ENCODE results near the gene RCOR3.

The RCOR3 gene

GRCh38 chr1:211326140-211326527 is 67.0 kb downstream of the RCOR3 start:
- no peak for DNase-seq

- DNase-seq = peak; percentile 46
Observed at GRCh38 chr1:211326528-211327345, 67.6 kb downstream of the RCOR3 start, which contains the start of gene TRAF5. Gene TRAF5, plus strand, starts transcription at chr1:211326833. Its CDS starts 26,407 bp downstream, at chr1:211353240.

GRCh38 chr1:211327346-211327921 is 68.3 kb downstream of the RCOR3 start:
- DNase-seq = no peak

GRCh38 chr1:211328084-211328694 is 69.0 kb downstream of the RCOR3 start:
- DNase-seq = no peak

- no peak for DNase-seq
Observed at GRCh38 chr1:211328866-211329475, 69.8 kb downstream of the RCOR3 start.

GRCh38 chr1:211329764-211330201 is 70.6 kb downstream of the RCOR3 start:
- DNase-seq = no peak

- no peak for DNase-seq
Observed at GRCh38 chr1:211330282-211330936, 71.2 kb downstream of the RCOR3 start.

- no peak for DNase-seq
Observed at GRCh38 chr1:211331011-211331709, 72.0 kb downstream of the RCOR3 start.

GRCh38 chr1:211332036-211332616 is 73.0 kb downstream of the RCOR3 start:
- DNase-seq = peak; percentile 32

- no peak for DNase-seq
Observed at GRCh38 chr1:211332830-211333229, 73.7 kb downstream of the RCOR3 start.

- DNase-seq = no peak
Observed at GRCh38 chr1:211333906-211334305, 74.7 kb downstream of the RCOR3 start.

- no peak for DNase-seq
Observed at GRCh38 chr1:211334986-211335385, 75.8 kb downstream of the RCOR3 start.

- no peak for DNase-seq
Observed at GRCh38 chr1:211335522-211336157, 76.5 kb downstream of the RCOR3 start.

GRCh38 chr1:211336161-211336560 is 77.0 kb downstream of the RCOR3 start:
- DNase-seq = no peak

- no peak for DNase-seq
Observed at GRCh38 chr1:211336775-211337174, 77.6 kb downstream of the RCOR3 start.

GRCh38 chr1:211337430-211338223 is 78.5 kb downstream of the RCOR3 start:
- DNase-seq = no peak

GRCh38 chr1:211338224-211338620 is 79.1 kb downstream of the RCOR3 start:
- DNase-seq = no peak

- DNase-seq = no peak
Observed at GRCh38 chr1:211339631-211340041, 80.5 kb downstream of the RCOR3 start.

- DNase-seq = no peak
Observed at GRCh38 chr1:211340622-211341507, 81.7 kb downstream of the RCOR3 start.
